ENCODE measurements around the gene GRIP1. TPM values are rescaled to one million over a fixed set of nuclear protein-coding genes. Genes with fewer than 3 reads are reported as not detected.

Gene GRIP1
- total and polyA plus RNA-seq, 2 donors (not counting 1 experiment from before 2014, with no cell fraction given) = 0.12 TPM; not detected in 1

DNA sequence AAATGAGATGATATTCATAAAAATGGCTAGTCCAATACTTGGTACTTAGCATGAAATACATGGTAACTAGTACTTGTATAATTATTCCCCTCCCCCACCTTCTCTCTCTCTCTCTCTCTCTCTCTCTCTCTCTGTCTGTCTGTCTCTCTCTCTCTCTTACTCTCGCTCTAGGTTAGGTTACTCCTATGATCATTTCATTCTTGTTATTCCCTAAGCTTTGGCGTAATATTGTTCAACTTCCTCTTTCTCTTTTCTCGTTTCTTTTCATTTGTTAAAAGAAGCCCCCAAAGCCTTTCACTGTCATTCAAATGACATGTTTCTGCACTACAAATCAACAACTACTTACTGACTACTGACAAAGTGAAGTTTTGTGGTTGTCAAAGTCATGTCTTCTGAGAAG, 89.8 kb downstream of the GRIP1 start:
- no peaks in the 10 kb centered on the region for H3K36me3 ChIP-seq (ENCODE audit: control insufficient read depth, insufficient read depth, low read length)
- no peaks in the 10 kb centered on the region for H3K9me3 ChIP-seq (ENCODE audit: control insufficient read depth, insufficient read depth, low read depth, low read length)
- no peaks in the 10 kb centered on the region for H3K4me1 ChIP-seq (ENCODE audit: control insufficient read depth, extremely low read depth, insufficient read depth, low read length)
- no peaks in the 10 kb centered on the region for H3K27me3 ChIP-seq (ENCODE audit: control insufficient read depth, insufficient read depth, low read length)
- no peak overlapping the region for H3K4me3 ChIP-seq (replicated peaks in 1 of 4; ENCODE audit: control extremely low read depth in 1 of 4, insufficient read depth in 1 of 4, low read depth in 3 of 4, low read length in 4 of 4)
- TF ChIP-seq, protein P1, sequence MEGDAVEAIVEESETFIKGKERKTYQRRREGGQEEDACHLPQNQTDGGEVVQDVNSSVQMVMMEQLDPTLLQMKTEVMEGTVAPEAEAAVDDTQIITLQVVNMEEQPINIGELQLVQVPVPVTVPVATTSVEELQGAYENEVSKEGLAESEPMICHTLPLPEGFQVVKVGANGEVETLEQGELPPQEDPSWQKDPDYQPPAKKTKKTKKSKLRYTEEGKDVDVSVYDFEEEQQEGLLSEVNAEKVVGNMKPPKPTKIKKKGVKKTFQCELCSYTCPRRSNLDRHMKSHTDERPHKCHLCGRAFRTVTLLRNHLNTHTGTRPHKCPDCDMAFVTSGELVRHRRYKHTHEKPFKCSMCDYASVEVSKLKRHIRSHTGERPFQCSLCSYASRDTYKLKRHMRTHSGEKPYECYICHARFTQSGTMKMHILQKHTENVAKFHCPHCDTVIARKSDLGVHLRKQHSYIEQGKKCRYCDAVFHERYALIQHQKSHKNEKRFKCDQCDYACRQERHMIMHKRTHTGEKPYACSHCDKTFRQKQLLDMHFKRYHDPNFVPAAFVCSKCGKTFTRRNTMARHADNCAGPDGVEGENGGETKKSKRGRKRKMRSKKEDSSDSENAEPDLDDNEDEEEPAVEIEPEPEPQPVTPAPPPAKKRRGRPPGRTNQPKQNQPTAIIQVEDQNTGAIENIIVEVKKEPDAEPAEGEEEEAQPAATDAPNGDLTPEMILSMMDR (conservative IDR thresholded peaks at IDR 0.05 in 1 of 2, IDR thresholded peaks at IDR 0.05 in 1 of 2; ENCODE audit: low read depth in 1 of 2, low read length in 2 of 2) = no peak
- TF ChIP-seq EZH2 (IDR thresholded peaks at IDR 0.05; ENCODE audit: low read length, missing control alignments) = no peak
- H4K20me1 ChIP-seq (ENCODE audit: control insufficient read depth, extremely low read depth, insufficient read depth, low read length) = no peaks in the 10 kb centered on the region
- no peak for DNase-seq (ENCODE audit: low read depth in 2 of 2)
- H3K27ac ChIP-seq (ENCODE audit: insufficient read depth, low read length) = no peak overlapping the region
- H3K9ac ChIP-seq (ENCODE audit: insufficient read depth, low read length) = no peak overlapping the region
- H2AFZ ChIP-seq (ENCODE audit: low read length) = no peak overlapping the region
- H3K79me2 ChIP-seq (ENCODE audit: control insufficient read depth, insufficient read depth, low read length) = no peaks in the 10 kb centered on the region
- no peak overlapping the region for H3K4me2 ChIP-seq (ENCODE audit: extremely low read depth, insufficient read depth, low read length)

DNA sequence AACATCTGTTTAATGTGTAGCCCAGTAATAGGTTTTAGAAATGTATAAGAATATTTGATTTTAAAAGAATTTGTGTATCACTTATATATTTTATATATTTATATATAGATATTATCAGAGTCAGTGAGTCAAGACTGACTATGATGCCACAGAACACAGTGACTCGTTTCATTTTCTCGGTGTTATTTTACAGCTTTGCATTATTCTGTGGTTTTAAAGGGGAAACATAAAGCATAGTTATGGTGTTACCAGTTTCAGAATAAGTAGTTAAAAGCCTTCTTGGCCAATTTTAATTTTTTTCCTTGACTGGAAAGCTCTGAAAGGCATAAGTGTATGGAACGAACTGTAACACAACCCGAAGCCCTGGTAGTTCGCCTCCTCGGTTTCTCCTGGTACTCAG, 91.0 kb downstream of the GRIP1 start:
- Histone ChIP-seq H3K79me2 (ENCODE audit: control insufficient read depth, insufficient read depth, low read length) (no peaks in the 10 kb centered on the region), H3K9me3 (ENCODE audit: control insufficient read depth, insufficient read depth, low read depth, low read length) (no peaks in the 10 kb centered on the region), H3K36me3 (ENCODE audit: control insufficient read depth, insufficient read depth, low read length) (no peaks in the 10 kb centered on the region), H3K9ac (ENCODE audit: insufficient read depth, low read length) (no peak overlapping the region), H3K4me2 (ENCODE audit: extremely low read depth, insufficient read depth, low read length) (no peak overlapping the region), H3K4me3 (replicated peaks in 1 of 4; ENCODE audit: control extremely low read depth in 1 of 4, insufficient read depth in 1 of 4, low read depth in 3 of 4, low read length in 4 of 4) (no peak overlapping the region), H3K4me1 (ENCODE audit: control insufficient read depth, extremely low read depth, insufficient read depth, low read length) (no peaks in the 10 kb centered on the region), H3K27ac (ENCODE audit: insufficient read depth, low read length) (no peak overlapping the region), H3K27me3 (ENCODE audit: control insufficient read depth, insufficient read depth, low read length) (no peaks in the 10 kb centered on the region), H2AFZ (ENCODE audit: low read length) (no peak overlapping the region), H4K20me1 (ENCODE audit: control insufficient read depth, extremely low read depth, insufficient read depth, low read length) (no peaks in the 10 kb centered on the region)
- TF ChIP-seq, protein P1 (conservative IDR thresholded peaks at IDR 0.05 in 1 of 2, IDR thresholded peaks at IDR 0.05 in 1 of 2; ENCODE audit: low read depth in 1 of 2, low read length in 2 of 2) = no peak
- TF ChIP-seq EZH2 (IDR thresholded peaks at IDR 0.05; ENCODE audit: low read length, missing control alignments) = no peak
- peak; percentile 5 to 47 for DNase-seq (ENCODE audit: low read depth in 2 of 2)

DNA sequence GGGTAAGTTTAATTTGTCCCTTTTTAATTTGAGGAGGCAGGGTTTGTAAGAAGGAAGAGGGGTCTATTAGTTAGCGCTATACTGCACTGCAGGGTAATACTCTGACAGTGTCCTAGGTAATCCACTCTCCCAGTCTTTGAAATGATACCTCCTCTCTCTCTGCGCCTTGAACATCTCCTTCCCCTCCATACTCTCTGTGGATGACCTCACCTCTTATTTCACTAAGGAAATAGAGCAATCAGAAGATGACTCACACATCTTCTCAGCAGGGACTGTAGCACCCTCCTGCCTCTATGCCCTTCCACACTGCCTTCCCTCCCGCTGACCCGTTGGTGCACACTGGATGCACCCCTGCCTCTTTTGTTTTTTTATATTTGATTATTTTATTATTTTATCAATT, 94.2 kb downstream of the GRIP1 start:
- no peak overlapping the region for H3K27ac ChIP-seq (ENCODE audit: insufficient read depth, low read length)
- H3K4me2 ChIP-seq (ENCODE audit: extremely low read depth, insufficient read depth, low read length) = no peak overlapping the region
- H3K9me3 ChIP-seq (ENCODE audit: control insufficient read depth, insufficient read depth, low read depth, low read length) = no peaks in the 10 kb centered on the region
- no peak overlapping the region for H2AFZ ChIP-seq (ENCODE audit: low read length)
- no peak overlapping the region for H3K9ac ChIP-seq (ENCODE audit: insufficient read depth, low read length)
- no peaks in the 10 kb centered on the region for H3K27me3 ChIP-seq (ENCODE audit: control insufficient read depth, insufficient read depth, low read length)
- no peaks in the 10 kb centered on the region for H3K36me3 ChIP-seq (ENCODE audit: control insufficient read depth, insufficient read depth, low read length)
- TF ChIP-seq, protein P1 (conservative IDR thresholded peaks at IDR 0.05 in 1 of 2, IDR thresholded peaks at IDR 0.05 in 1 of 2; ENCODE audit: low read depth in 1 of 2, low read length in 2 of 2) = no peak
- TF ChIP-seq EZH2 (IDR thresholded peaks at IDR 0.05; ENCODE audit: low read length, missing control alignments) = no peak
- H3K4me3 ChIP-seq (replicated peaks in 1 of 4; ENCODE audit: control extremely low read depth in 1 of 4, insufficient read depth in 1 of 4, low read depth in 3 of 4, low read length in 4 of 4) = no peak overlapping the region
- H4K20me1 ChIP-seq (ENCODE audit: control insufficient read depth, extremely low read depth, insufficient read depth, low read length) = no peaks in the 10 kb centered on the region
- peak in 1 of 2 donors; percentile 39 for DNase-seq (ENCODE audit: low read depth in 2 of 2)
- no peaks in the 10 kb centered on the region for H3K4me1 ChIP-seq (ENCODE audit: control insufficient read depth, extremely low read depth, insufficient read depth, low read length)
- H3K79me2 ChIP-seq (ENCODE audit: control insufficient read depth, insufficient read depth, low read length) = no peaks in the 10 kb centered on the region
